DND-41 (cell line): ENCODE results near the gene ARHGEF12.

Experiments used
- CTCF ChIP-seq: IDR thresholded peaks from 2 replicates; pipeline ENCODE4 v1.5.1; 2012; ENCODE audit warnings: borderline replicate concordance, low read length, moderate library complexity, mild to moderate bottlenecking; ENCODE audit not compliant: poor library complexity, severe bottlenecking; ENCODE audit errors: extremely low read depth
- EZH2 ChIP-seq: IDR thresholded peaks from 3 replicates; pipeline ENCODE4 v1.6.1; 2012; ENCODE audit warnings: borderline replicate concordance, low read depth, mild to moderate bottlenecking, moderate library complexity, low read length, inconsistent platforms; ENCODE audit not compliant: severe bottlenecking

GRCh38 chr11:120317689-120318480, 18.3 kb upstream of the ARHGEF12 start:
- TF ChIP-seq CTCF (no peak), EZH2 (no peak)
